H54 (cell line): Measurements from ENCODE around the gene BID.
A peak's percentile ranks its signal among the peaks of the same experiment; 100 is the strongest.

ENCODE experiments used
- DNase-seq: peaks from one replicate; pipeline ENCODE4 v3.0.0; 2011; ENCODE audit warnings: low spot score, mixed read lengths; ENCODE audit not compliant: insufficient read length
- FAIRE-seq: peaks from 3 replicates; lab custom pipeline; 2011; peaks lifted over from hg19 to GRCh38; lab: Jason Lieb, UNC
- POLR2A ChIP-seq: IDR thresholded peaks from 2 replicates; pipeline ENCODE4 v1.6.1; 2011; ENCODE audit warnings: low read depth, mild to moderate bottlenecking, low read length

BID gene

DNA sequence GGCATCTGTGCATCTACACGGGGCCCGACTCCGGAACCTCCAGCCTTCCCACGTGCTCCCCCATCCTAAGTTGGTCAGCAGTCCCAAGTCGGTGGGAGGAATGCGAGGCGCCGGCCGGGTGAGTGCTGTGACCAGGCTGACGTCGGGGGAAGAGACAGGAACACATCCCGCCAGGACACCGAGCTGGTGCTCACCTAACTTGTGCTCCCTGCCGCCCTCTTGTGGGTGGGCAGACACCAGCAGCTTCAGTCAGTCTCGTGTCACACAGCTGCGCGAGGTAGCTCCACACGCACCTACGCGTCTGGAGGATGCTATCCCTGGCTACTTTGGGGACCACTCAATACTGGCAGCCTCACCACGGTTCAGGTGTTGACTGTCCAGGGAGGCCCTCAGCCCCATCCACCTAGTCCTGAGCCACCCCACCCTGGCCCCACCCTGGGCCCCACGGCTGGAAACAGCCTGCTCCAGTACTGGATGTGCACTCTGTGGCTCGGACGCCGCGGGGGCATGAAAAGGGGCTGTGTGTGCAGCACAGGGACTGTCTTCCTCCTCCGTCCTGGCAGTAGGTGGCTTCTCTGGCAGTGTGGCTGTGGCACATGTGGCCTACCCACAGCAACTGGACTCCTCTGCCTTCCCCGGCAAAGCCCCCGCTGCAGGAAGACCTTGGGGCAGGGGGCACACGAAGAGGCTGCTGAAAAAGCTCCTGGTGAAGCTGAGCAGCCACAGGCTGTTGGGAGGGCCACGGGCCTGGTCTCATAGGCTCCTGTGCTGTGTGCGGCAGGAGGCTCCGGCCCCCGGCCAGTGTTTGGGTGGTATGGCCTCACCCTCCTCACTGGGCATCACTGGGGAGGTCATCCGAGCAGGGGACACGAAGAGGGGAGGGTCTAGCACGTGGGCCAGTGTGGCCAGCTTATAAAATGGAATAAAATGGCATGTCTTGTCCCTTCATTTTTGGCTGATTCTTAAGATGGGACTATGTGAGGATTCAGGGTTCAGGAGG lies 11.2 kb upstream of the BID start:
- no peak for TF ChIP-seq POLR2A
- peak; percentile 31 for DNase-seq
- FAIRE-seq: no peak

DNA sequence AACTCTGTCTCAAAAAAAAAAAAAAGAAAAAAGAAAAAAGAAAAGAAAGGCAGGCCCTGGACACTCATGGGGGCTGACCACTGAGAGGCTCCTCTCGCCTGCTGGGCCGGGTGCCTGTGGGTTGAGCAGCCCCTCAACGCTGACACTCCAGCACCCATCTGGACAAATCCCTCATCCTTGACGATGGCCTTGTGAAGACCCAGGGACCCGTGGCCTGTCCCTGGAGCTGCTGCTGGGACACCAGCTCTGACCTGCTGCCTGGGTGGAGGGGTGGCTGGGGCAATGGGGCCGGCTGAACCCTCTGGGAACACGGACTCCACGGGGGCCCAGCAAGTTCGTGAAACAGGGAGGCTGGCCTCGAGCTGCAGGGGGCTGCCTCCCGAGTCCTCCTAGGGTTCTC lies 10.5 kb upstream of the BID start:
- DNase-seq: no peak
- no peak for FAIRE-seq
- TF ChIP-seq POLR2A: no peak

DNA sequence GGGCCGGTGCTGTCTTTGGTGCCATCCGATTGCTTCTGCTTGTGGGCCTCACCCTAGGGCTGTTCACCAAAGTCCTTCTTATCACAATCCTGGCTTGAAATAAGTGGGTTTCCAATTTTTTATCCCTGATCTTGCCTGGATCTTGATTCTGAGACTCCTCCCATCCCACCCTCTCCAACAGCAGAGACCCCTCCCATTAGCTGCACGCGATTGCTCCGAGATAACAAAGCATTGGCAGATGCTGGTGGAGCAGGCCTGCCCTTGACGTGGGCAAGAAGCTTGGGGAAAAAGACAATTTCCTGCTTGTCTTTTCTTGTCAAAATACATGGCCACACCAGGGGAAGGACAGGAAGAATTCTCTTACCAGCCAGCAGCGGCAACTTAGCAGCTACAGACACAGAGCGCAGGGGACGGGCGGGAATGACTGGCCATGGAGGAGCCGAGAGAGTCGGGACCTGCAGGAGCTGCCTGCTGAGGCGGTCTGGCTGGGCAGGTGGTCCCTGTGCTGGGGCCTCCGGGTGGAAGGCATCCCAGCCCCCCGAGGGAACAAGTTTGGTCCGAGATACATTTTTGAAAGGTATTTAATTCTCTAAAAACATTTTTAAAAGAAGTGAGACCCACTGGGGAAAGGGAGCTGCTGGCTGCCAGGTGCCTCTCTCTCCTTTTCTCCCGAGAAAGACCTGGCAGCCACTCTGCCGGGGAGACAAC lies 9.7 kb upstream of the BID start:
- no peak for FAIRE-seq
- DNase-seq: no peak
- no peak for TF ChIP-seq POLR2A

DNA sequence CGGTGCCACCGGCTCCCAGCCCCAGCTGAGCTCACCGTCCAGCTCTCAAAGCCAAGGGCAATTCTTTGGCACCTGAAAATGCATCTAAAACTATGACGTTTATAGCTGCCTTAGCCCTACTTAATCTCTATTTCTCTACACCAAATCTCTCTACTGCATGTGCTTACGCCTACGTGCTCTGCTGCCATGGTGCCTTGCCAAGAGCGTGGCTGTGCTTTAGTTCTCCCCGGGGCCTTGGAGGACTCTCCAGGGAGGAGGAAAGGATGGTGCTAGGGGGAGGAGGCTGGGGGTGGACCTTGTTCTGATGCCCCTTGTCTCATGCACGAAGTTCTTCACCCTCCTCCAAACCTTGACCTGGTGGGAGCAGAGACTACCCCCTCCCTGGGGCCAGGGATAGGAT lies 9.0 kb upstream of the BID start:
- TF ChIP-seq POLR2A: no peak
- FAIRE-seq: no peak
- no peak for DNase-seq

DNA sequence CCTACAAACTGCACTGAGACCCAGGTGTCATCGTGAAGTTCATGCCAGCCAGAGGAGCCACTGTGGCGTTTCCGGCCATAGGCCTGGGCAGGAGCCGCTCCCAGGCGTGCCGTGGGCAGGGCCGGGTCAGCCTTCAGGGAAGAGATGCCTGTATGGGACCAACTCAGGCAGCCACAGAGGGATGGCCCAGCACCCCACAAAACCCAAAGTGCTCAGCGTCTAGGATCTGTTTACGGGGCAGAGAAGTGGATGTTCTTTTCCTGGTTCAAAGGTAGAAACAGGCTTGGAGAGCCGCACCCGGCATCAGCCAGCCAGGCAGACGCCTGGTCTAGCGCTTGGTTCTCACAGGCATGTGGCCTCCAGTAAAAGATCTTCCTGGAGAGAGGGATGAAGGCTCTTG lies 8.4 kb upstream of the BID start:
- FAIRE-seq (no peak), DNase-seq (no peak)
- no peak for TF ChIP-seq POLR2A

DNA sequence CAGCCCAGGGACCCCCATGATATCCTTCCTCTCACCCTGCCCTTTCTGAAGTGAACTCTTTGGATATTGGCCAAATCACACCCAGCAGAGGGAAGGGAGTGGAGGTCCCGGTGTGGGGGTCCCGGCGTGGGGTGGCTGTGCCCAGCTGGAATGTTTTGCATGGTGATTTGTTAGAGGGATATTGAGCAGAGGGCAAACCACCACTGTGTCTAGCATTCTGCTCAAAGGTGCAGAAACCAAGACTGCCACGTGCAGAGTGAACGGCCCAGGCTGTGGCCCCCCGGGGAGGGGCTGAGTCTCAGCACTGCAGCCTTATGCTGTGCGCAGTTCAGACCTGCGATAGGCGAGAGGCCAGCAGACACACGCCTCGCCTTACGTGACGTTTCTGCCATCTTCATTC lies 7.9 kb upstream of the BID start:
- no peak for TF ChIP-seq POLR2A
- DNase-seq (no peak), FAIRE-seq (no peak)

DNA sequence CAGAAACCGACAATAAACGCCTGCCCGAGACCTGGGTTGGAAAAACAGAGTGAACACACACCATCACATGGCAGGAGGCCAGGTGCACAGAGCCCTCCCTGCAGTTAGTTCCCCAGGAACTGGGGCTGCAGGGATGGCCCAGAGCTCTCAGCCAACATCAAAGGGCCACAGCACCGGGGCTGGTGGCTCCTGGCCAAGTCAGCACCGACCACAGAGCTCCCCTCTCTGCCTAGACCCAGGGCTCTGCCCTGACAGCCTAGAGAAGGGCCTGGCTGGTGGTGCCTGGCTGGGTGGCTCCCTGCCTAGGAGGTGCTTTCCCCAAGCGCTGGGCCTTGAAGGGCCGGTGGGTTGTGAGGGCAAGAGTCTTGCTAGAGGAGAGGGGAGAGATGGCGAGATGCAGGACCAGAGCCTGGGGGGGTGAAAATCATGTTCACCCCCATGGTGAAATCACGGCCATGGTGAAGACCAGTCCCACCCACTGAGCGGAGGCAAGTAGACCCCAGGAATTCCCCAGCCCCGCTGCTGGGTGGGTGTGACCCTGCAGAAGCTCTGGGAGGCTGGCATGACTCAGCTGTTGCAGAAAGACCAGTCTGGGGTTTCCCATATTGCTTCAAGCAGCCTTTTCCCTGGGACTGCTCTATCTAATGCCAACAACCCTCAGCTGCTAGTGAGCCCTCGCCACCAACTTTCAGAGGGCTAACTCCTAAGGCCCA lies 7.2 kb upstream of the BID start:
- peak; percentile 53 for FAIRE-seq
- peak; percentile 78 for DNase-seq
- no peak for TF ChIP-seq POLR2A

DNA sequence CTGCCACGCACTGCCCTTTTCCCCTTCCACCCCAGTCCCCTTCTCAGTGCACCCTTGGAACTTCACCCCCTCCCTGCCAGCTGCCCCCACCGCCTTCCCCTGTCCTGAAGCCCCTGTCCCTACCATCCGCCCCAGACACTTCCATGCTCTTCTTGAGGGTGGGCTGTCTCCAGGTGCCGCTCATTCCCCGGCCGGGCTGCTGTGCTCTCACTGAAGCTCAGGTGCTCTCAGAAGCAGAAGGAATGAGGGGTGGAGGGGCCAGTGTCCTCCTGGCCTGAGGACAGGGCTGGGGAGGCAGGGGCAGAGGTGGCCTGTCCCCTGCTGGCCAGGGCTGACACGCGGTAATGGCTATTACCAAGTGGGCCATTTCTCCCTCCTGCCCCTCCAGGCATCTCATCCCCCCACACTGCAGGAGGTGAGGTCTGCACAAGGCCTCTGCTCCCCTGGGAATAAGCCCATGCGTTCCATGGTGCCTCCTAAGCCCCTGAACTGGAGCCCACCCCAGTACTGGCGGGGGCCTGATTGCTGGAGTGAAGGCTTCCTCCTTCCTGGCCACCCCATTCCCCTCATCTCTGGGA lies 6.6 kb upstream of the BID start:
- TF ChIP-seq POLR2A: no peak
- FAIRE-seq (no peak), DNase-seq (no peak)

DNA sequence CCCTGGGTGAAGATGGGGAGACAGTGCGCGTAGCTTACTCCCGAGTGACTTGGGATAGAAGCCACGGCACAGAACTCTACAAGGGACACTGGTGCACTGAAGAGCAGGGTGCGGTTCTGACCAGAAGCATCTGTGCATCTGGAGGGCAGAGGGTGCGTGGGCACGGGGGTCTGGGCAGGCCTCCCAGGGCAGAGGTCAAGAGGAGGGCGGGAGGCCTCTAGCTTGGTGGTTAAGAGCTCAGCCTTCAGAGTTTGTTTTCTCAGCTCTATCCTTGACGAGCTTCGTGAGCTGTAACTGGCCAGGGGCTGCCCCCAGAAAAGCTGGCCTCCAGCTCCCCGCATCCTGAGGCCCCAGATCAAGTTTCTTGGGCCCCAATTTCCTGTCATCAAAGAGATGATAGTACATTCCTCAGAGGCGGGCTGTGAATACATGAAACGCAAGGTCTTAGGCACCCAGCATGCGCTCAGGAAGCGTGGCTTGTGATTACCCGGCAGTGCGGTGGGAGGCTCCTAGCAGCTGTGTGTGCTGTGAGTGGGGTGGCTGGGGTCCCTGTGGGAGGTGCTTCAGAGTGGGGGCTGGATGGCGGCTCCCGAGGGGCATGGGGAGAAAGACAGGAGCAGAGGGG lies 6.0 kb upstream of the BID start:
- TF ChIP-seq POLR2A: no peak
- no peak for FAIRE-seq

DNA sequence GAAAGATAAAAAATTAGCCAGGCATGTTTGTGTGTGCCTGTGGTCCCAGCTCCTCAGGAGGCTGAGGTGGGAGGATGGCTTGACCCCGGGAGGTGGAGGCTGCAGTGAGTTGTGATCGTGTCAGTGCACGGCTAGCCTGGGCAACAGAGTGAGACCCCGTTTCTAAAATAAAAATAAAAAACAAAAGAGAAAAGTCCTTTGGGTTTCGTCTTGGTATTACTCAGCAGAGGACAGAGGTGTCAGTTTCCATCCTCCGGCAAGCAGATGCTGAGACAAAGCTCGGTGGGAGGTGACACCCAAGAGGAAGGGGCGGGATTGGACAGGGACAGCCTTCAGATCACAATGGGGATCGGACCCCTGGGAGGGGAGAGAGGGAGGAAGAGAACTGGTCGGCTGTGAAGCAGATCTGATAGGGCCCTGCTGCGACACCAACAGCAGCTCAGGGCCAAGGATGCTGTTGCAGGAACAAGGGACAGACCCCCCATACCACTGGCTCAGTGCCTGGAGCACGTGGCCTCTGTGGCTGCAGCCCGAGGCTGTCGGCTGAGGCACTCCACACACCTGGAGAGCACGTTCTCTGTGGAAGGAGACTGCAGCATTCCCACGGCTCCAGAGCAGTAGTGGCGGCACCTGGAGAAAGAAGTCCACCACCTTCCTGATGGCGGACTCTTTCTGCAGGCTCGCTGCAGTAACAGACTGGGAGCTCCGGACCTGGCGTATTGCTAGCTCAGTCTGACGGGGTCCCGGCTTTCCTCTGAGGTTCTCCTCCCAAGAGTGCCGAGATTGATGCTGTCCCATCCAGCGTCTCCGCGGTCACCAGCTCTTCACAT lies 5.2 kb upstream of the BID start:
- no peak for FAIRE-seq
- no peak for TF ChIP-seq POLR2A
- no peak for DNase-seq

More for the DNA sequence above, 6.0 kb upstream of the BID start:
- DNase-seq: no peak

DNA sequence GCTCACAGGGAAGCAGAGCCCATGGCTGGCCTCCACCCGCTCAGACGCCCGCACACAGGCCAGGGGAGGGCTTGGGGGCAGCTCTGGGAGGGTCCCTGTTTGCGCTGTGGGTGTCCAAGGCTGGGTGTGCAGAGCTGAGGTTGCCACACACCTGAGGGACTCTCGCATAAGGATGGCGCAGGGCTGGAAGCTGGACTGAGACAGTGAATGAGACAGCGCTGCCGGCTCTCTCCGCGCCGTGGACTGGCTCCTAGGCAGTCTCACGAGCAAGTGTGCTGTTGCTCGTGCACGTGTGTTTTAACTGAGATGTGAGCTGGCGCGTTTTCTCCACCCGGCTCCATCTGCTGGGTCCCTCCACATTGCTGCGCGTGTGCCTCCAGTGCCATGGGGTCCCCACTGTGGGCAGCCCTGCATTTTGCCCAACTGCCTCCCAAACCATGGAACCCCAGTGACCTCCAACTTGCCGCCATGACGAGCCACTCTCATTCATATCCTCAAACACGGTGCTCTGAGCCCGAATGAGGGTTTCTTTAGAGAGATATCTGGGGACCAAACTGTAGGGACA lies 4.2 kb upstream of the BID start:
- no peak for TF ChIP-seq POLR2A
- DNase-seq (no peak), FAIRE-seq (no peak)

DNA sequence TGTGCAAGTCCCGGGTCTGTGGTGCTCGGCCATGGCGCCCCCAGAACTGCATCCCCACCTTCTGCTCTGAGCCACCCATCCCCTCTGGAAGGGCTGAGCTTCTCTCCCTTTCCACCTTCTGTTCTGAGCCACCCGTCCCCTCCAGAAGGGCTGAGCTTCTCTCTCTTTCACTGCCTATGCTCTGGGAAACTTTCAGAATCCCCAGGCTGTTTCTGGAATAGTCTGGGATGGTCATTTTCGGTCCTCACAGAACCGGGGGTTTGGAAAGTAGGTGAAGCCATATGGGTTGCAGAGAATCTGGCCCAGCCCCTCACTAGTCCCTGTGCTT lies 3.4 kb upstream of the BID start:
- DNase-seq (no peak), FAIRE-seq (no peak)
- TF ChIP-seq POLR2A: no peak
